Colonic mucosa (tissue), 4 donors: Measurements from ENCODE around the gene PRKAB1. TPM values are rescaled to one million over a fixed set of nuclear protein-coding genes. Genes with fewer than 3 reads are reported as not detected.

Source experiments
- DNase-seq: peaks from one replicate; pipeline ENCODE4 v3.0.0-alpha.2; 2020
- H3K27ac ChIP-seq: fragments of 200-600 bp; one replicate; pipeline ENCODE4 v1.8.0; 2021
- H3K27me3 ChIP-seq: fragments of 200-600 bp; one replicate; pipeline ENCODE4 v1.8.0; 2021
- H3K36me3 ChIP-seq: fragments of 200-600 bp; one replicate; pipeline ENCODE4 v1.8.0; 2021
- H3K4me1 ChIP-seq: fragments of 200-600 bp; one replicate; pipeline ENCODE4 v1.8.0; 2021; ENCODE audit warnings: mild to moderate bottlenecking
- H3K4me3 ChIP-seq: fragments of 200-600 bp; one replicate; pipeline ENCODE4 v1.8.0; 2021
- H3K9ac ChIP-seq, 2 donors: one replicate each; pipeline ENCODE4 v1.7.0; 2013; ENCODE audit warnings: control low read depth in 2 of 2, low read depth in 2 of 2, low read length in 2 of 2
- H3K9me3 ChIP-seq: fragments of 200-600 bp; one replicate; pipeline ENCODE4 v1.8.0; 2021
- intact Hi-C: fragments of 100-400 bp; cut with DNase I; formaldehyde crosslinking; loops from one replicate; pipeline ENCODE4 v1.14.1; 2022
- total RNA-seq, 2 donors: library from RNA; stranded (reverse); fragmentation: NEBNext Ultra II Directional in 1 of 2; extraction: Animal tissue kit (Norgen Biotek cat#: 25700) in 1 of 2; gene quantifications; one replicate each; pipeline ENCODE4 v1.2.1, GENCODE V29; 2021
- TF ChIP-seq, protein P1 (sequence below): fragments of 200-600 bp; IDR thresholded peaks from one replicate; pipeline ENCODE4 v1.8.0; 2022; ENCODE audit warnings: antibody characterized with exemption, mild to moderate bottlenecking
- donor health status: healthy.
- donor health status: DM: no; HTN: no; CAD: no.
- donor health status: DM: no; HTN: no; CAD: no.

PRKAB1 gene
- total RNA-seq, 2 donors from 2014 or later = 70.4 to 76.7 TPM

DNA sequence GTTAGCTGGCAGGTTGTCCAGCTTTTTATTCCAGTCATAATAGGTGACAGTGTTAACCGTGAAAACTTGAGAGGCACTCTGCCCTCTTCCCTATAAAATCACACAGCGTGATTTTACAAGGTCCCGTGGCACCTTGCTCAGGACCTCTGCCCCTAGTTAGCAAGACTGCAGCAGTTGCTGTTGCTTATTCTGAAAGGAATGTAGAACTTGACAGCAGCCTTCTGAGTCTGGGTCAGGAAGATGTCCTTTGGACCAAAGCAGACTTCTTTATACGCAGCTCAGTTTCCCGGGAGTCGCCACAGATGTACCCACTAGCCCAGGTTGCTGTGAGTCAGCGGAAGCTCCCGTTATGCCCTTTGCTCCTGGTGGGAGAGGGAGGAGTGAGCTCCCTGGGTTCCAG lies 13.2 kb downstream of the PRKAB1 start:
- peak overlapping the region; percentile 85 for H3K27ac ChIP-seq

DNA sequence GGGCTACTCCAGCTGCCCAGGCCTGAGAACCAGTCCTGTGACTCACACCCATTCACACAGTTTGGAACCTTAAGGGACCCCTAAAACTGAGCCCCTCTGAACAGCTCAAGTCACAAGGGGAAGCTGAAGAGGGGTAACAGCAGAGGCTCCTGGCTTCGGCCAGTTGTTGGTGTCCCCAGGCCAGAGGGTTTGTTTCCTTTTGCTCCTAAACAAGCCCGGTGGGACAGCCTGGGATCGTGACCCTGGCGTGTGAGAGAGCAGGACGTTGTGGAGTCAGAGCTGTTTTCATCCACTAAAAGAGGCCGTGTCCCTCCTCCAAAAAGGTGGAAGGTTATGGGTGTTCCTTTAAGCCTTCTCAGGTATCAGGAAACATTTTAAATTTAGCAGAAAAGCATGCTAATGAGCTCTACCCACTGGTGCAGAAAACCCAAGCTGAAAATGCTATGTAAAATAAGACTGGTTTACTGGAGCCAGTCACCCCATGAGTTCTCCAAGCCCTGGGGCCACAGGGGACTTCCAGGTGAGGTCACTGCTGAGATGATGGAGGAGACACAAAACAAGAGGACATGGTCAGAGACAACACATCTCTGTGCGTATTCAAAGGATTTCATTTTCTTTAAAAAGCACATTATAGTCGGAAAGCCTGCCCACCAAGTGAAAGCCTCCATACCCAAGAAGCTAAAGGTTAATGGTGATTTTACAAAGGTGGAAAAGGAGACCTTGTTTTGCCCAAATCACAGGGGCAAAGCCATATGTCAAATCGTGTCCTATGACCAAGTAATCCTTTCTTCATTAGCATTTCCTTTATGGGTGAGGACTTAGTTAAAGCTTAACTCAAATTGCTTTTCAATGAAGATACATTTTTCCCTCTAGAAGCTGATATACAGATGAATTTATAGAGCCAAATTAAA lies 14.1 kb downstream of the PRKAB1 start:
- H3K4me3 ChIP-seq = no peak overlapping the region
- no peaks in the 10 kb centered on the region for H3K9me3 ChIP-seq
- TF ChIP-seq, protein P1, sequence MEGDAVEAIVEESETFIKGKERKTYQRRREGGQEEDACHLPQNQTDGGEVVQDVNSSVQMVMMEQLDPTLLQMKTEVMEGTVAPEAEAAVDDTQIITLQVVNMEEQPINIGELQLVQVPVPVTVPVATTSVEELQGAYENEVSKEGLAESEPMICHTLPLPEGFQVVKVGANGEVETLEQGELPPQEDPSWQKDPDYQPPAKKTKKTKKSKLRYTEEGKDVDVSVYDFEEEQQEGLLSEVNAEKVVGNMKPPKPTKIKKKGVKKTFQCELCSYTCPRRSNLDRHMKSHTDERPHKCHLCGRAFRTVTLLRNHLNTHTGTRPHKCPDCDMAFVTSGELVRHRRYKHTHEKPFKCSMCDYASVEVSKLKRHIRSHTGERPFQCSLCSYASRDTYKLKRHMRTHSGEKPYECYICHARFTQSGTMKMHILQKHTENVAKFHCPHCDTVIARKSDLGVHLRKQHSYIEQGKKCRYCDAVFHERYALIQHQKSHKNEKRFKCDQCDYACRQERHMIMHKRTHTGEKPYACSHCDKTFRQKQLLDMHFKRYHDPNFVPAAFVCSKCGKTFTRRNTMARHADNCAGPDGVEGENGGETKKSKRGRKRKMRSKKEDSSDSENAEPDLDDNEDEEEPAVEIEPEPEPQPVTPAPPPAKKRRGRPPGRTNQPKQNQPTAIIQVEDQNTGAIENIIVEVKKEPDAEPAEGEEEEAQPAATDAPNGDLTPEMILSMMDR = no peak
- H3K4me1 ChIP-seq = peaks cover 48% of the 10 kb centered on the region
- no peak for DNase-seq
- H3K27ac ChIP-seq = peak overlapping the region; percentile 85
- peaks cover 32% of the 10 kb centered on the region for H3K36me3 ChIP-seq
- H3K9ac ChIP-seq = peak overlapping the region in 1 of 2 donors; percentile 80
- H3K27me3 ChIP-seq = no peaks in the 10 kb centered on the region
- intact Hi-C loops = no loop called here

More for the DNA sequence above, 13.2 kb downstream of the PRKAB1 start:
- peaks cover 39% of the 10 kb centered on the region for H3K36me3 ChIP-seq
- H3K27me3 ChIP-seq = no peaks in the 10 kb centered on the region
- no peaks in the 10 kb centered on the region for H3K9me3 ChIP-seq
- TF ChIP-seq, protein P1 = no peak
- intact Hi-C loops = no loop called here
- H3K4me3 ChIP-seq = no peak overlapping the region
- peak; percentile 64 for DNase-seq
- H3K4me1 ChIP-seq = peaks cover 48% of the 10 kb centered on the region
- peak overlapping the region in 1 of 2 donors; percentile 80 for H3K9ac ChIP-seq

DNA sequence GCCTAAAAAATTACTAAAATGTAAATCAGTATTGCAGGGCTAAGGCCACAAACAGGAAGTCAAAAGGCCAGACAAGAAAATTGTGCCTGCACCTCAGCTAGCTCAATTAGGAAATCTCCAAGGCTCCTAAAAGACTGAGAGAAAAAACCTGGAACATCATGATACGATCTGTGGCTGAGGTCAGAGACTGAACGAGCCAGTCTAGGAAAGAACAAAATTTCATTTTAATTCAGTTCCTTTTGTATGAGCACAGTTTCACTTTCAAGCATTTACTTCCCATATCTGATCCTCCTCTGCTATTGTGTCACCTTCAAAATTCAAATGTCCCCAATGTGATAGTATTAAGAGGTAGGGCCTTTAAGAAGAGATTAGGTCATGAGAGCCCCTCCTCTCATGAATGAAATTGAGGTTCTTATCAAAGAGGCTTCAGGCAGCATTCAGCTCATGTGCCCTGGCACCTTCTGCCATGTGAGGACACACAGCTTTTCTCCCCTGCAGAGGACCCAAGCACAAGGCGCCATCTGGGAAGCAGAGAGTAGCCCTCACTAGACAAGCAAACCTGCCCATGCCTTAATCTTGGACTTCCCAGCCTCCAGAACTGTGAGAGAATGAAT lies 14.8 kb downstream of the PRKAB1 start:
- no peaks in the 10 kb centered on the region for H3K9me3 ChIP-seq
- peak overlapping the region in 1 of 2 donors; percentile 80 for H3K9ac ChIP-seq
- DNase-seq = peak; percentile 26
- intact Hi-C loops = no loop called here
- H3K4me1 ChIP-seq = peaks cover 48% of the 10 kb centered on the region
- no peak overlapping the region for H3K4me3 ChIP-seq
- peaks cover 24% of the 10 kb centered on the region for H3K36me3 ChIP-seq
- peak overlapping the region; percentile 85 for H3K27ac ChIP-seq
- no peaks in the 10 kb centered on the region for H3K27me3 ChIP-seq
- TF ChIP-seq, protein P1 = no peak

DNA sequence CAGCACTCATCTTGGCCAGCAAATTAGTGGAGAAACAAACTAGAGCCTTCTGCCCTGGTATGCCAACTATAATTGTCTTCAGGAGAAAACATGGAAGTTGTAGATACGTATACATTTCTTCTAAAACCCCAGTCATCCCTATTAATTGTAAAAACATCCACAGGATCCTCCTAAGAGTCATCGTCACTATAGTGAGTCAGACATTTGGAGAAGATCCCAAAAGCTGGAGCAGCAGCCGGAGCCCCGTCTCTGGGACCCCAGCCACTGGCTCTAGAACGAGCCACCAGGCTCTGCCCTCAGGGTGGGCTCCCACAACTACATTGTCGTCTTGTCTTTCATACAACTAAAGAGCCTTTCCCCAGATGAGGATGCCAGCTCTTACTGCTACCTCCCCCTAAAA lies 15.5 kb downstream of the PRKAB1 start:
- no peaks in the 10 kb centered on the region for H3K27me3 ChIP-seq
- peaks cover 51% of the 10 kb centered on the region for H3K4me1 ChIP-seq
- peaks cover 20% of the 10 kb centered on the region for H3K36me3 ChIP-seq
- intact Hi-C loops = no loop called here
- H3K9me3 ChIP-seq = no peaks in the 10 kb centered on the region
- H3K4me3 ChIP-seq = no peak overlapping the region
- peak overlapping the region; percentile 85 for H3K27ac ChIP-seq
- peak overlapping the region in 1 of 2 donors; percentile 80 for H3K9ac ChIP-seq
- DNase-seq = no peak
- TF ChIP-seq, protein P1 = no peak

DNA sequence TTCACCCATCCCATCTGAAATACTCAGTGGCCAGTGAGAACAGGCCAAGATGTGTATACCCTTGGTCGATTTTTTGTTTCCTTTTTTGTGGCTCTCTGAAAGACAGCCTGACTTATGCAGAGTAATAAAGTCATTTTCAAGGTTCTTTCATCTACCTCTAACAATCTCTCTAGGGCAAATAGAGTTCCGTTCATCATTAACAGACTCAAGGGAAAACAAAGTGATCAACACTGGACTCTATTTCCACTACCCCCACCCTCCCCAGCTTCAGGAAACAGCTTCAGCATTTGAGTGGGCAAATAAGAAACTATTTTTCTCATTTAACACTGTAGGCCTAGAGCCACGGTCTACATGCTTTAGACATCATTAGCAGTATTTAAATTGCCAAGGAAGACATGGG lies 15.9 kb downstream of the PRKAB1 start:
- Histone ChIP-seq H3K9ac (peak overlapping the region in 1 of 2 donors; percentile 80), H3K9me3 (no peaks in the 10 kb centered on the region), H3K36me3 (peaks cover 16% of the 10 kb centered on the region), H3K27me3 (no peaks in the 10 kb centered on the region), H3K27ac (peak overlapping the region; percentile 85), H3K4me3 (no peak overlapping the region), H3K4me1 (peaks cover 51% of the 10 kb centered on the region)
- TF ChIP-seq, protein P1 = no peak
- peak; percentile 27 for DNase-seq
- intact Hi-C loops = no loop called here
